HL-60 (cell line): Measurements from ENCODE around the gene CCNB1IP1.

ENCODE experiments used
- DNase-seq, 2 experiments: peaks; one replicate each; pipeline ENCODE4 v3.0.0-alpha.2; 2010 to 2020; ENCODE audit warnings: low read depth in 1 of 2, low spot score in 1 of 2
- H3K27ac ChIP-seq: fragments of 250-450 bp; sonication (Bioruptor Pico); replicated peaks from 2 replicates; pipeline ENCODE4 v1.5.1; 2020; ENCODE audit warnings: mild to moderate bottlenecking, moderate library complexity
- H3K27me3 ChIP-seq: fragments of 250-450 bp; sonication (Bioruptor Pico); 2 replicates; pipeline ENCODE4 v1.5.1; 2021; ENCODE audit warnings: mild to moderate bottlenecking, moderate library complexity; ENCODE audit not compliant: insufficient read depth, poor library complexity, severe bottlenecking
- H3K4me3 ChIP-seq: replicated peaks from 2 replicates; pipeline ENCODE4 v1.5.1; 2011; ENCODE audit warnings: mild to moderate bottlenecking, control low read depth, low read length; ENCODE audit not compliant: insufficient read depth
- CTCF ChIP-seq: IDR thresholded peaks from one replicate; pipeline ENCODE4 v1.5.1; 2011; ENCODE audit warnings: low read length, control low read depth, inconsistent platforms; ENCODE audit not compliant: insufficient read depth
- GABPA ChIP-seq: IDR thresholded peaks from 2 replicates; pipeline ENCODE4 v1.6.1; 2012; ENCODE audit warnings: low read depth
- POLR2AphosphoS5 ChIP-seq: IDR thresholded peaks from 2 replicates; pipeline ENCODE4 v1.6.1; 2012; ENCODE audit warnings: low read depth
- REST ChIP-seq: IDR thresholded peaks from 2 replicates; pipeline ENCODE4 v1.6.1; 2012; ENCODE audit warnings: low read depth; ENCODE audit not compliant: insufficient replicate concordance
- SPI1 ChIP-seq: IDR thresholded peaks from 2 replicates; pipeline ENCODE4 v1.6.1; 2012; ENCODE audit warnings: low read depth, mild to moderate bottlenecking, borderline replicate concordance

Gene CCNB1IP1

GRCh38 chr14:20350860-20351259, 17.8 kb upstream of the CCNB1IP1 start:
- no peak overlapping the region for H3K27ac ChIP-seq
- no peak for DNase-seq
- H3K27me3 ChIP-seq = no peaks in the 10 kb centered on the region
- no peak for TF ChIP-seq CTCF
- TF ChIP-seq REST = no peak
- no peak for TF ChIP-seq SPI1
- H3K4me3 ChIP-seq = no peak overlapping the region

- no peak for DNase-seq
- no peak for TF ChIP-seq CTCF
- TF ChIP-seq GABPA = no peak
- TF ChIP-seq REST = no peak
- TF ChIP-seq POLR2AphosphoS5 = no peak
- TF ChIP-seq SPI1 = no peak
- H3K27ac ChIP-seq = no peak overlapping the region
- H3K4me3 ChIP-seq = no peak overlapping the region
- no peaks in the 10 kb centered on the region for H3K27me3 ChIP-seq
Observed at GRCh38 chr14:20350282-20350681, 17.2 kb upstream of the CCNB1IP1 start.

DNA sequence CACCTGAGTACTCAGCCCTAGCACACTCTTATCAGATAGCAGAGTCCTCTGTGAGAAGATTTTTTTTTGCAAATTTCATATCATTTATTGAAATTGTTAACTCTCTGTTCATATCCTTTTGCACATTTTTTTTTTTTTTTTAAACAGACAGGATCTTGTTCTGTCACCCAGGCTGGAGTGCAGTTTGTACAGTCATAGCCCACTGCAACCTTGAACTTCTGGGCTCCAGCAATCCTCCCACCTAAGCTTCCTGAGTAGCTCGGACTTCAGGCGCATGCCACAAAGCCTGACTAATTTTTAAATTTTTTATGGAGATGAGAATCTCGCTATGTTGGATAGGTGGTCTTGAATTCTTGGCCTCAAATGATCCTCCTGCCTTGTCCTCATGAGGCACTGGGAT, 14.7 kb upstream of the CCNB1IP1 start:
- no peak for DNase-seq
- Histone ChIP-seq H3K27me3 (no peaks in the 10 kb centered on the region), H3K4me3 (no peak overlapping the region), H3K27ac (no peak overlapping the region)
- no peak for TF ChIP-seq REST
- TF ChIP-seq CTCF = no peak
